ENCODE results near the gene LAMC1. TPM values are rescaled to one million over a fixed set of nuclear protein-coding genes. Genes with fewer than 3 reads are reported as not detected.

The LAMC1 gene
- total RNA-seq, 1 experiment from 2014 or later, result 61.2 TPM

DNA sequence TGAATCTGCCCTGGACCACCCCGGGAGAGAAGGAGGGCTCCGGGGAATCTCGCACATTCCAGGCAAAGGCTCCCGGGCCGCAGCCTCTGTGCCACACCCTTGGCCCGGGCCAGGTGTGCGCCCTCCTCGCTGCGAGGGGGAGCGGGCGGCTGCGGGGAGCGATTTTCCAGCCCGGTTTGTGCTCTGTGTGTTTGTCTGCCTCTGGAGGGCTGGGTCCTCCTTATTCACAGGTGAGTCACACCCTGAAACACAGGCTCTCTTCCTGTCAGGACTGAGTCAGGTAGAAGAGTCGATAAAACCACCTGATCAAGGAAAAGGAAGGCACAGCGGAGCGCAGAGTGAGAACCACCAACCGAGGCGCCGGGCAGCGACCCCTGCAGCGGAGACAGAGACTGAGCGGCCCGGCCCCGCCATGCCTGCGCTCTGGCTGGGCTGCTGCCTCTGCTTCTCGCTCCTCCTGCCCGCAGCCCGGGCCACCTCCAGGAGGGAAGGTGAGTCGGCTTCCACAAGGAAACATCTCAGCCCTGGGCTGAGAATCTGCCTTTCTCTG lies 162.8 kb downstream of the LAMC1 start, which contains the start of gene LAMC2:
TSS of gene LAMC2 (plus strand) at position 324 of the 550 bp plus-strand sequence. CDS start at position 413, 89 bp downstream.
- intact Hi-C loops (cut with micrococcal nuclease), result loop anchor here (1.0 to 5.0 kb wide), 3 partner anchors 164 to 866 kb away; partner anchors contain the start of genes LAMC1 and TSEN15
- TF ChIP-seq, protein P1, sequence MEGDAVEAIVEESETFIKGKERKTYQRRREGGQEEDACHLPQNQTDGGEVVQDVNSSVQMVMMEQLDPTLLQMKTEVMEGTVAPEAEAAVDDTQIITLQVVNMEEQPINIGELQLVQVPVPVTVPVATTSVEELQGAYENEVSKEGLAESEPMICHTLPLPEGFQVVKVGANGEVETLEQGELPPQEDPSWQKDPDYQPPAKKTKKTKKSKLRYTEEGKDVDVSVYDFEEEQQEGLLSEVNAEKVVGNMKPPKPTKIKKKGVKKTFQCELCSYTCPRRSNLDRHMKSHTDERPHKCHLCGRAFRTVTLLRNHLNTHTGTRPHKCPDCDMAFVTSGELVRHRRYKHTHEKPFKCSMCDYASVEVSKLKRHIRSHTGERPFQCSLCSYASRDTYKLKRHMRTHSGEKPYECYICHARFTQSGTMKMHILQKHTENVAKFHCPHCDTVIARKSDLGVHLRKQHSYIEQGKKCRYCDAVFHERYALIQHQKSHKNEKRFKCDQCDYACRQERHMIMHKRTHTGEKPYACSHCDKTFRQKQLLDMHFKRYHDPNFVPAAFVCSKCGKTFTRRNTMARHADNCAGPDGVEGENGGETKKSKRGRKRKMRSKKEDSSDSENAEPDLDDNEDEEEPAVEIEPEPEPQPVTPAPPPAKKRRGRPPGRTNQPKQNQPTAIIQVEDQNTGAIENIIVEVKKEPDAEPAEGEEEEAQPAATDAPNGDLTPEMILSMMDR (IDR thresholded peaks at IDR 0.05 in 2 of 3, conservative IDR thresholded peaks at IDR 0.05 in 1 of 3; ENCODE audit: borderline replicate concordance in 1 of 3, insufficient read depth in 1 of 3, low read depth in 2 of 3, low read length in 2 of 3), result peak; percentile 33 to 61 (median 58); a peak in 4 of 6 replicates
- TF ChIP-seq, protein P2, sequence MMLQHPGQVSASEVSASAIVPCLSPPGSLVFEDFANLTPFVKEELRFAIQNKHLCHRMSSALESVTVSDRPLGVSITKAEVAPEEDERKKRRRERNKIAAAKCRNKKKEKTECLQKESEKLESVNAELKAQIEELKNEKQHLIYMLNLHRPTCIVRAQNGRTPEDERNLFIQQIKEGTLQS (IDR thresholded peaks at IDR 0.05), result no peak
- peak; percentile 82 for TF ChIP-seq RAD21 (IDR thresholded peaks at IDR 0.05; ENCODE audit: low read depth)
- no peak for TF ChIP-seq ZNF274 (IDR thresholded peaks at IDR 0.05; ENCODE audit: low read depth, low read length)
- TF ChIP-seq CBX3 (IDR thresholded peaks at IDR 0.05; ENCODE audit: low read depth), result peak; percentile 94
- TF ChIP-seq EGR1 (IDR thresholded peaks at IDR 0.05; ENCODE audit: low read depth), result no peak
- peak; percentile 55 for TF ChIP-seq POLR2A (IDR thresholded peaks at IDR 0.05; ENCODE audit: borderline replicate concordance, extremely low read depth, insufficient read depth, insufficient read length)
- TF ChIP-seq, protein P3, sequence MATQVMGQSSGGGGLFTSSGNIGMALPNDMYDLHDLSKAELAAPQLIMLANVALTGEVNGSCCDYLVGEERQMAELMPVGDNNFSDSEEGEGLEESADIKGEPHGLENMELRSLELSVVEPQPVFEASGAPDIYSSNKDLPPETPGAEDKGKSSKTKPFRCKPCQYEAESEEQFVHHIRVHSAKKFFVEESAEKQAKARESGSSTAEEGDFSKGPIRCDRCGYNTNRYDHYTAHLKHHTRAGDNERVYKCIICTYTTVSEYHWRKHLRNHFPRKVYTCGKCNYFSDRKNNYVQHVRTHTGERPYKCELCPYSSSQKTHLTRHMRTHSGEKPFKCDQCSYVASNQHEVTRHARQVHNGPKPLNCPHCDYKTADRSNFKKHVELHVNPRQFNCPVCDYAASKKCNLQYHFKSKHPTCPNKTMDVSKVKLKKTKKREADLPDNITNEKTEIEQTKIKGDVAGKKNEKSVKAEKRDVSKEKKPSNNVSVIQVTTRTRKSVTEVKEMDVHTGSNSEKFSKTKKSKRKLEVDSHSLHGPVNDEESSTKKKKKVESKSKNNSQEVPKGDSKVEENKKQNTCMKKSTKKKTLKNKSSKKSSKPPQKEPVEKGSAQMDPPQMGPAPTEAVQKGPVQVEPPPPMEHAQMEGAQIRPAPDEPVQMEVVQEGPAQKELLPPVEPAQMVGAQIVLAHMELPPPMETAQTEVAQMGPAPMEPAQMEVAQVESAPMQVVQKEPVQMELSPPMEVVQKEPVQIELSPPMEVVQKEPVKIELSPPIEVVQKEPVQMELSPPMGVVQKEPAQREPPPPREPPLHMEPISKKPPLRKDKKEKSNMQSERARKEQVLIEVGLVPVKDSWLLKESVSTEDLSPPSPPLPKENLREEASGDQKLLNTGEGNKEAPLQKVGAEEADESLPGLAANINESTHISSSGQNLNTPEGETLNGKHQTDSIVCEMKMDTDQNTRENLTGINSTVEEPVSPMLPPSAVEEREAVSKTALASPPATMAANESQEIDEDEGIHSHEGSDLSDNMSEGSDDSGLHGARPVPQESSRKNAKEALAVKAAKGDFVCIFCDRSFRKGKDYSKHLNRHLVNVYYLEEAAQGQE (IDR thresholded peaks at IDR 0.05; ENCODE audit: low read depth), result no peak
- TF ChIP-seq SP1 (IDR thresholded peaks at IDR 0.05; ENCODE audit: low read depth), result peak; percentile 94
- TF ChIP-seq SRF (IDR thresholded peaks at IDR 0.05; ENCODE audit: low read depth), result peak; percentile 83
- TF ChIP-seq FOSL1 (IDR thresholded peaks at IDR 0.05; ENCODE audit: low read depth), result peak; percentile 93
- TF ChIP-seq, protein P4, sequence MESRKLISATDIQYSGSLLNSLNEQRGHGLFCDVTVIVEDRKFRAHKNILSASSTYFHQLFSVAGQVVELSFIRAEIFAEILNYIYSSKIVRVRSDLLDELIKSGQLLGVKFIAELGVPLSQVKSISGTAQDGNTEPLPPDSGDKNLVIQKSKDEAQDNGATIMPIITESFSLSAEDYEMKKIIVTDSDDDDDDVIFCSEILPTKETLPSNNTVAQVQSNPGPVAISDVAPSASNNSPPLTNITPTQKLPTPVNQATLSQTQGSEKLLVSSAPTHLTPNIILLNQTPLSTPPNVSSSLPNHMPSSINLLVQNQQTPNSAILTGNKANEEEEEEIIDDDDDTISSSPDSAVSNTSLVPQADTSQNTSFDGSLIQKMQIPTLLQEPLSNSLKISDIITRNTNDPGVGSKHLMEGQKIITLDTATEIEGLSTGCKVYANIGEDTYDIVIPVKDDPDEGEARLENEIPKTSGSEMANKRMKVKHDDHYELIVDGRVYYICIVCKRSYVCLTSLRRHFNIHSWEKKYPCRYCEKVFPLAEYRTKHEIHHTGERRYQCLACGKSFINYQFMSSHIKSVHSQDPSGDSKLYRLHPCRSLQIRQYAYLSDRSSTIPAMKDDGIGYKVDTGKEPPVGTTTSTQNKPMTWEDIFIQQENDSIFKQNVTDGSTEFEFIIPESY (IDR thresholded peaks at IDR 0.05; ENCODE audit: extremely low read depth, insufficient replicate concordance, low read length), result peak; percentile 20
- no peak for TF ChIP-seq EZH2phosphoT487 (IDR thresholded peaks at IDR 0.05; ENCODE audit: borderline replicate concordance)
- peak; percentile 84 for TF ChIP-seq YY1 (IDR thresholded peaks at IDR 0.05; ENCODE audit: extremely low read depth, insufficient replicate concordance, low read depth, low read length)
- no peak for TF ChIP-seq EZH2 (IDR thresholded peaks at IDR 0.05)
- TF ChIP-seq POLR2AphosphoS5 (IDR thresholded peaks at IDR 0.05; ENCODE audit: low read depth, low read length), result peak; percentile 88
- TF ChIP-seq TCF7L2 (IDR thresholded peaks at IDR 0.05; ENCODE audit: borderline replicate concordance, extremely low read depth, insufficient read depth, insufficient read length), result peak; percentile 49
- no peak; the same call in 1 of the 2 replicates for TF ChIP-seq ELF1 (IDR thresholded peaks at IDR 0.05; ENCODE audit: borderline replicate concordance, low read depth)
- TF ChIP-seq CEBPB (IDR thresholded peaks at IDR 0.05; ENCODE audit: low read depth), result no peak; the same call in 1 of the 2 replicates

More for the DNA sequence above, 162.8 kb downstream of the LAMC1 start, which contains the start of gene LAMC2:
- BruUV-seq (replicated peaks), result no TSS peak
- Histone ChIP-seq H3K9me3 (ENCODE audit: control insufficient read depth in 1 of 2, insufficient read depth in 1 of 2, low read depth in 1 of 2, low read length in 2 of 2) (no peaks in the 10 kb centered on the region), H4K20me1 (ENCODE audit: insufficient read depth) (no peaks in the 10 kb centered on the region), H3K9me2 (ENCODE audit: insufficient read depth) (no peaks in the 10 kb centered on the region), H3K4me1 (ENCODE audit: control insufficient read depth in 1 of 2, insufficient read depth in 2 of 2, low read length in 2 of 2) (peaks cover 9 to 39% of the 10 kb centered on the region in 2 experiments), H3K4me3 (replicated peaks in 1 of 2; ENCODE audit: low read depth in 1 of 2, low read length in 2 of 2) (peak within 1 kb of the TSS; percentile 70 to 72), H3K27ac (ENCODE audit: low read depth, low read length) (peak within 1 kb of the TSS; percentile 68), H3K27me3 (ENCODE audit: insufficient read depth, low read length) (no peaks in the 10 kb centered on the region), H3K9ac (ENCODE audit: low read length) (peak within 1 kb of the TSS; percentile 76), H3K79me2 (ENCODE audit: insufficient read depth, low read length) (no peaks in the 10 kb centered on the region), H3K36me3 (ENCODE audit: control insufficient read depth in 1 of 2, insufficient read depth in 2 of 2, low read length in 2 of 2) (no peaks in the 10 kb centered on the region), H2AFZ (ENCODE audit: low read depth, low read length, poor library complexity, severe bottlenecking) (peak within 1 kb of the TSS; percentile 37), H3K4me2 (ENCODE audit: low read length) (peak within 1 kb of the TSS; percentile 92)
- RAD21 ChIA-PET (ENCODE audit: low non-redundant PET in 1 of 2, low total read pairs in 2 of 2, uncharacterized antibody in 2 of 2, unreplicated experiment in 2 of 2), result no interaction called here
- CTCF ChIA-PET, result no interaction called here
- DNase-seq (ENCODE audit: low read depth, low spot score) (peak; percentile 95), ATAC-seq (peak; percentile 96)
- POLR2A ChIA-PET, result interaction anchor here (1.0 kb wide), 1 partner anchor 10 kb away, joined by 4 read pairs; no protein-coding TSS in a partner anchor

Data from HCT116 (cell line).